NCI-H2196 (cell line): Measurements from ENCODE around the gene LRP2BP.
A peak's percentile ranks its signal among the peaks of the same experiment; 100 is the strongest.

Experiments
- DNase-seq: peaks from one replicate; lab custom pipeline; 2025; ENCODE audit not compliant: unreplicated experiment; lab: John Stamatoyannopoulos, UW

The LRP2BP gene

DNA sequence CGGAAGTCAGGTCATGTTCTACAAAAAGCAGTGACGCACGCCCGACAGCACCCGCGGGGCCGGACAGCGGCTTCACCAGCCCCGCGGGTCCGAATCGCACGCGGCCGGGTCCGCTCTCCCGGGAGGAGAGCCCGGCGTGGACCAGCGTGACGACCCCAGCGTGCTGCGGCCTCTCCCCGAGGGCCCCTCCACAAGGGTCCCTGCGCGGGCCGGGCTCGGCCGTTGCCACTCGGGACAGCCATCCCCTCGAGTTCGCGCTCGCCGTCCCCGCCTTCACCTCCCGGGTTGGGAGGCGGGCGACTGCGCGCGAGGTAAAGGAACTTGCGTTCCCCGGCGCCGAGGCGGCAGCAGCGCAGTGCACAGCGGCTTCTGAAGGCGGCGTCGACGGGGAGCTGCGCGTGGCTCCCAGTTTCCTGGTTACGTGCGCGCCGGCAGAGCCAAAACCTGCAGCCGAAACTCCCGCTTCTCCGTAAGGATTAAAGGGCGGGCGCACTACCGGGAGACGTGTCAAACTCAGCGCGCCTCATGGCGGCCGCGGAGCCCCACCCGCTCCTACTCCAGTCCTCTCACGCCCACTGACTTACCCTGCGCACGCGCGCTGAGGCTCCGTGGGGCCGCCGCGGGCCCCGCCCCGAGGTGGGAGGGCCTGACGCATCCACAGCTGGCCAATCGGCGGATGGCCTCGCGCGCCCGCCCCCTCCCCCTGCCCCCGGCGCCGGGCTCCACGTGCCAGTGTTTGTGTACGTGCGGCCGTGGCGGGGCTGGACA is 416 bp upstream of the LRP2BP start:
- peak; percentile 86 for DNase-seq

DNA sequence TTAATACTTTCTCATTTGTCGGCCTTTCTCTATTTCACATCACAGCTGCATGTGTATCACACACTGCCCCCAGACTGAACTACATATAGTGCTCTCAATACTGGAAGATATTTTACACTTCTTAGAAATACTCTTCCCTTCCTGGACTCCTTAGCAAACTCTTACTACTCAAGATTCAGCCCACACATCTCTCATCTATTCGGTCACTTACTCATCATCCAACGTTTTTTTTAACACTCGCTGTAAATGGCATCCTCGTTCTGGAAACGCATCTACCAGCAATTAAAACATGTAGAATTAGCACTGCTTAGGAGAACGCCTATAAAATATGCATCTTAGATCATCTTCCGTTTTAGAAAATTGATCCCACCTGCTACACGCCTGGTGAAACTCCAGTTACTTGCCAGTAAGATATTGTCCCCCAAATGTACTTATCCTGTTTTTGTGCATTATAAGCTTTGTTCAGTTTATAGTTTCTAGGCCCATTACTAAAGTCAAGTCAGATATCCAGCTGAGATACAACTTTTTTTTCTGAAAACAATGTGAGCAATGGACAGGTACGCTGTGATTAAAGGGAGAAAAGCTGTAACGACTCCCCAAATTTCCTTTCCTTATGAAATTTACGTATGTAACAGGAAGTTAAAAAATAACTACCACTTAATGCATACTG is 1.0 kb downstream of the LRP2BP start:
- no peak for DNase-seq

DNA sequence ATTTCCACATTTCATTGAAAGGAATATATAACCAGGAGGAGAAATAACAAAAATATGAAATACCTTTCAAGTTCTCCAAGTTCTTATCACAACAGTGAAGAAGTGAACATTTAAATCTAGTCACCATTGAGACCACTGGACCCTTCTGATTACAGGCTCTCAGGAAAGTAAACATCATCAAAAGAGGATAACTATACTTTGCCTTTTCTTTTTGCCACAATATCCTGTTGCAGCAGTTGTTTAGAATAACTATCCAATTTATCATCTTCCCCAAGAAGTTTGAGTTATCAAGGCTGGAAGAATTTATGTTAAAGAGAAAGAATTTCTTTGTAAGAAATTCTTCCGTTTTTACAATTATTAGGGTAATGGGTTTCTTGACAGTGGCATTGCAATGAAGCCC is 3.6 kb downstream of the LRP2BP start:
- no peak for DNase-seq

DNA sequence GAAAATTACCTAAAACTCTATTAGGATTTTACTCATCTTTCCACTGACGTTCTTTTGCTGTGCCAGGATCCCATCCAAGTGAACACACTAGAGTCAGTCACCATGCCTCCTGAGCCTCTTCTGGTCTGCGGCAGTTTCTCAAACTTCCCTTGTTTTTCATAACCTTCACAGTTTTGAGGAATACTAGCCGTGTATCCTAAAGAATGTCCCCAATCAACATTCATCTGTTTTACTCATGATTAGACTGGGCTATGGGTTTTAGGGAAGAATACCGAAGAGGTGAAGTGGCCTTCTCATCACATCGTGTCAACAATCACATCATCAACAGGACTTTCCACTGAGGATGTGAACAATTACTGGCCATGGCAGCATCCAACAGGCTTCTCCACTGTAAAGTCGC is 4.8 kb downstream of the LRP2BP start:
- DNase-seq, result no peak

DNA sequence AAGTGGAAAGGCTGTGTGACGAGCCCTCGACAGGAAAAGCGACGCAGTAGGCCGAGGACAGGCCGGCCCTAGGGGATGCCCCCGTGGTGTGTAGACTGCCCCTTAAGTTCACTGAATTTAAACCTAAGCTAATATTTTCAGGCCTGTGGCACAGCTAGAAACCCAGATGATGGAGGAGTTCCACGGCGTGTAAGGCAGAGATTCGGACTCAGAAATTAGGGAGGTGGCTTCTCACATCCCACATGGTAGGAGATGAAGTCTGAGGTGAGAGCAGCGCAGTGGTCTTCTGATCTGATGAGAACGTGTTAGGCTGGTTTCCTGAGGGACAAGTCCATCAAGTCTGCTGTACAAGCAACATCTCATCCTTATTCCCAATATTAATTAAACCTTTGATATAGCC is 7.8 kb downstream of the LRP2BP start:
- DNase-seq, result no peak

DNA sequence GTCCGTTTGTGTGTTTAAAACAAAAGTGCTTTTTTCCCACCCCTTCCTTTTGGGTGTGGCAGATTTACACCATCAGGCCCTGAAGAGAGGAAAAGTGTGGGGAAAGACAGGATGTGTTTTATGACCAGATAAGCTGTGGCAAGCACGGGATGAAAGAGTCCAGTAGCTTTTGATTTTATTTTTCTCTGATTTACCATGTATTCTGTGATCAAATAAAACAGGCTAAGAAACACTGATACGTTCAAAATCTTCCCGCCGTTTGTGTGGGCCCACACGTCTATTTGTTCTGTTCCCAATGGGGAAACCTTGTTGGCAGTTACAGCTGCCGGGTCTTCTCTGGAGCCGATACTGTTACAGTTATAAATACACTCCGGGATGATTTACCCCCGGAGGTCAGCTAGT is 10.8 kb downstream of the LRP2BP start:
- no peak for DNase-seq

DNA sequence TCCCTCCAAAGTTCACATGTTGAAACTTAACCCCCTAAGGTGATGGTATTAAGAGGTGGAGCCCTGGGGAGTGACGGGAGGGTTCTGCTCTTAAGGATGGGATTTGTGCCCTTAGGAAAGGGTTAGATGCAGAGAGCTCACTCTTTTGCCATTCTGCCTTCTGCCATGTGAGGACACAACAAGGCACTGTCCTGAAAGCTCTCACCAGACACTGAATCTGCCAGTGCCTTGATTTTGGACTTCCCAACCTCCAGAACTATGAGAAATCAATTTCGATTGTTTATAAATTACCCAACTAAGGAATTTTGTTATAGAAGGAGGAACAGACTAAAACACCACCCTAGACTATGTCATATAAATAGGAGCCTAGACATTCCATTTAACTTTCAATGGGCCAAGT is 11.7 kb downstream of the LRP2BP start:
- DNase-seq, result no peak

DNA sequence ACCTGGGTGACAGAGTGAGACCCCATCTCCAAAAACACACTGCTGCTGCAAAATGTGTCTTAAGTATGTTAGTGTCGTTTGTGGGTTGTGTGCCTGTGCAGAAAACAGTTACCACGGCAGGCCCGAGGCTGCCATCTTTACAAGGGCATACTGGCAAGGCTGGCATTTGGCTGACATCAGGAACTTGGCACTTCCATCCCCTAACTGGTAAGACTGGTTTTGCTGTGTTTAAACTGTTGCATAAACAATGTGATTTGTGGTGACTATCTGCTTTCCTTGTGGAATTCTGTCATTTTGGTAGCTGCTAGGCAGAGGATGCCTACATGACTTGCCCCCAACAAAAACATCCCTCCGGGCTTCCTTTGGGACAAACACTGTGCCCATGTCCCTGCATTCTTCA is 12.3 kb downstream of the LRP2BP start:
- peak; percentile 15 for DNase-seq

DNA sequence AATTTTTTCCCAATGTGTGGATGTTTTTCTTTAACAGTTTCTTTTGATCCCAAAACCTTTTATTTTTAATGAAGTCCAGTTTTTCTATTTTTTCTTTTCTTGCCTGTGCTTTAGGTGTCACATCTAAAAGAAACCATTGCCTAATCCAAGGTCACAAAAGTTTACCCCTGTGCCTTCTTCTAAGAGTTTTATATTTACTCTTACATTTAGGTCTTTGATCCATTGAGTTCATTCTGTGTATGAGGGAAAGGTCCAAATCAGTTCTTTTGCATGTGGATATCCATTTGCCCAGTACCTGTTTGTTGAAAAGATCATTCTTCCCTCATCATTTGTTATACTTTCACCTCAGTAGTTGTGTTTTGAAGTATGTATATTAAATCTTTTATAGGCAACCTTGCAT is 13.0 kb downstream of the LRP2BP start:
- no peak for DNase-seq

DNA sequence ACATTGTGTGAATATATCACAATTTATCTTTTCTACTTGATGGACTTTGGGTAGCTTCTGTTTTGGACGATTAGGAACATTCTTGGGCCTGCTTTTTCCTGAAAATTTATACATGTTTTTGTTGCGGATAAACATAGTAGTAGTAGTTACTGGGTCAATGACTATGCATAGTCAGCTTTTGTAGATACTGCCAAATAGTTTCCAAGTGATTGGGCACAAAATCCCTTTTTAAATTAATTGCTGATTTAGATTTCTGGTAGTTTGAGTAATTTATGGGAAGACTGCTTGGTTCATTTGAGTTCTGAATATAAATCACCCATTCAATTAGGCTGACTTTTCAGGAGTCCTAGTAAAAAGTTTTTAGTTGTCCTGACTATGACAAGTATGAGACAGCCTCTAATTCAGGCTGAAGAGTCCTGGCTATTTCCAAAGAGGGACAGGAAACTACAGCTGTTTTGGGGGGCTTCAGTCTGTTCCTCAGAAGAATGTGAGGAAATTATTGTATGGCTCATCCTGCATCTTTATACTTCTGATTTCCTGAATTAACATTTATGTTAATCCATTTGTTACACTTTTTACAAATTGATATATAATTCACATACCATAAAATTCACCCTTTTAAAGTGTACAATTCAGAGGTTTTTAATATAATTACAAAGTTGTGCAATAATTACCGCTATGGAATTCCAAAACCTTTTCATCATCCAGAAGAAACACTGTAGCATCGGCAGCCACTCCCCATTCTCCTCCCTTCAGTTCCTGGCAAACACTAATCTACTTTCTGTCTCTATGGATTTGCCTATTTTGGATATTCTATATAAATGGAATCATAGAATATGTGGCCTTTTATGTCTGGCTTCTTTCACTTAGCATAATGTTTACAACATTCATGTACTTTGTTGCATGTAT is 14.2 kb downstream of the LRP2BP start:
- DNase-seq, result no peak

DNA sequence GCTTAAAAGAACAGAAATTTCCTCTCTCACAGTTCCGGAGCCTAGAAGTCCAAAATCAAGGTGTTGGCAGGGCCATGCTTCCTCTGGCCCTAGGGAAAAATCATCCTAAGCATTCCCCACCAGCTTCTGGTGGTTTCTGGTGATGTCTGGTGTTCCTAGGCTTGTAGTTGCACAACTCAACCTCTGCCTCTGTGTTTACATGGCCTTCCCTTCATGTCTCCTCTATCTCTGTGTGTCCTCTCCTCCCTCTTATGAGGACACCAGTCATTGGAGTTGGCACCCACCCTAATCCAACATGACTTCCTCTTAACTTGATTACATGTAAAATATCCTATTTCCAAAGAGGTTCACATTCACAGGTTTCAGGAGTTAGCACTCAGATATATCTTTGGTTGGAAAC is 15.4 kb downstream of the LRP2BP start:
- no peak for DNase-seq

DNA sequence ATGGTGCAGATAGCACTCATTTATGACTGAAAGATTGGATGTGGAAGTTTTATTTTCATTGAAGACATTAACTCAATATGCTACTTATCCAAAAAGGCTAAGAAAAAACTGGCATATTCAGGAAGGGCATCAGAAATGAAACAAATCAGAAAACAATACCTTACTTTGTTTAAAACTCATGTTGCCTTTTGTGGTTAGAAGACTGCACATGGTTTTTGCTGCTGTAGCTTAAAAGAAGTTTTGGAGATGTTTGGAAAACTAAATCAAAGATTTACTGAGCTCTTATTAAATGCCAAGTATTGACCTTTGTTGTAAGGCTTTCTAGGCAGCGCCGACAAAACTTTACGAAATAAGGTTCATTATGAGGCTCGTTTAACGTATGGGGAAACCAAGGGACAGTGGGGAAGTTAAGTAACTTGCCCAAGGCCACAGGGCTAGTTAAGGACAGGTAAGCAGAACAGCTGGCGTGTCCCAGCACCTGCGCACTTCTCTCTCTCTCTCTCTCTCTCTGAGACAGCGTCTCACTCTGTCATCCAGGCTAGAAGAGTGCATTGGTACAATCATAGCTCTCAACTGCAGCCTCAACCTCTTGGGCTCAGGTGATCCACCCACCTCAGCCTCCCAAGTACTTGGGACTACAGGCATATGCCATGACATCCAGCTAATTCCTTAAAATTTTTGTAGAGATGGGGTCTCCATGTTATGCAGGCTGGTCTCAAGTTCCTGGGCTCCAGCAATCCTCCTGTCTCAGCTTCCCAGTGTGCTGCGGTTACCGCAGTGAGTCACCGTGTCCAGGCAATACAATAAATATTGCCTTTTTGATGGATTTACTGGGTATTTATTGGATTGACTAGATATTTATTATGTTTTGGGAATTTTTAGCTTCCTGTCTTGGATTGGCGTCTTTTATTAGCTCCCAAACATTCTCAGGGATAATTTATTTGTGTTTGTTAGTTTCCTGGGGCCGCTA is 16.1 kb downstream of the LRP2BP start:
- no peak for DNase-seq

DNA sequence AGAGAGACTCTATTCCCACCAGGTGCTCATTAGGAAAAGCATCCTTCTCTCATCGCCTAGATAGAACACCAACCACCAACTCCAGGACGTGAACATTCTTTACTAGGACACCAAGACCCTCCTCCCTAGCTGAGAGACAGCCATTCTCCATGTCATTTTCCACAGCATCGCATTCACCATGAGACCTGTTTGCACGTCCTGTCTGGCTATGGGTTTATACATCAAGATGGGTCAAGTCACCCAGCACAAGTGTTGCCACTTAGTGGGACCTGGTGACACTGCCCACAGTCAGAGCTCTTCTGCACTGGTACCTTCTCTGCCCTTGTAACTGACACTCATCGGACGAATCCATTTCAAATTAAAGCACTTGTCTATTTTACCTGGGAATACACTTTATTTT is 17.5 kb downstream of the LRP2BP start:
- DNase-seq, result no peak

DNA sequence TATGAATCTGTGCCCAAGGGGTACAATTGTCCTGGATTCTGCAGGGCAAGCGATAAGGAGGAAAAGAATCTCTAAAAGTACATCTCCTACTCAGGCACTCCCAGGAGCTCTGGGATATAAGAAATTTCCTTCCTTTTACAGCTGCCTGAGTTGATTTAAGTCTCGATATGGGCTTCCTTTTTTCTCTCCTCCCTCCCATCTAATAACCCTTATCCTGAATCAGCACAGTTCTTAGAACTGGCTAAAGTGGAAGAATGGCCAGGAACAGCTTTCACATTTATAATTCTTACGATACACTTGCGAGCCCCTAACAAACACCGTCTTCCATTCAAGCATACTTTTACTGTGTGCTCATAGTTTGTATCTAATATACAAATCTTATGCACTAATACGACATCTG is 21.2 kb downstream of the LRP2BP start:
- DNase-seq, result no peak

DNA sequence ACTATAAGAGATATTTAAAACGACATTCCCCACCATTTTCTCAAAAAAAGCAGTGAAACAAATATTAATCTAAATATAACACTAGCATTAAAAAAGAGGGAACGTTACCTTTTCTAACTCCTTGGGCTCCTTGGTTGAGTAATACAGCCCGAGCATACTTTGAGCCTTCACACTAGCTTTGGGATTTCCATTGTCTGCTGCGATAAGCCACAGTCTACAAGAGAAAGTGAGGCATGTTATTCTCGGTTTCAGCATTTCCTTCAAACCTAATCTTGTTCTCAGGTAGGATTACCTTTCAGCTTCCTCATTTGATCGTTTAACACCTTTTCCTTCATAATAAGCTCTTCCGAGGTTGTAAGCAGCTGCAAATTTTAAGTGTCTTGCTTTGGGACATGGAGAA is 21.7 kb downstream of the LRP2BP start:
- no peak for DNase-seq

DNA sequence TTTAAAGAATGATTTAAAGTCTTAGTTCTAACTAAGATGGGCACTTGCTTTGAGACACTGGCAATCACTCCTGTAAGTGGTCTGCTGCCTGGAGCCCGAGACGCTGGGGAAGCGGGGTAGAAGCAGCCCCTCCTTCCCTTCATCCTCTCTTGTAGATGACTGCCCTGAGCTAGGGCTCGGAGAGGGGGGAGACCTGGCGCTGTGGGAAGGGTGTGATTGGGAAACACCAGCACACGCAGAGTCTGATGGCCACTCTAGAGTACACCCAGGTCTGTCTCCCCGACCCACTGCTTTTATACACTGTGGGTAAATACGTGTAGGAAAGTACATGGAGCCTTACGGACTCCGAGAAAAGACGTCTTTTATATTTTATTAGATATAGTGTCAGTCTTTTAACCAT is 24.0 kb downstream of the LRP2BP start:
- DNase-seq, result no peak

DNA sequence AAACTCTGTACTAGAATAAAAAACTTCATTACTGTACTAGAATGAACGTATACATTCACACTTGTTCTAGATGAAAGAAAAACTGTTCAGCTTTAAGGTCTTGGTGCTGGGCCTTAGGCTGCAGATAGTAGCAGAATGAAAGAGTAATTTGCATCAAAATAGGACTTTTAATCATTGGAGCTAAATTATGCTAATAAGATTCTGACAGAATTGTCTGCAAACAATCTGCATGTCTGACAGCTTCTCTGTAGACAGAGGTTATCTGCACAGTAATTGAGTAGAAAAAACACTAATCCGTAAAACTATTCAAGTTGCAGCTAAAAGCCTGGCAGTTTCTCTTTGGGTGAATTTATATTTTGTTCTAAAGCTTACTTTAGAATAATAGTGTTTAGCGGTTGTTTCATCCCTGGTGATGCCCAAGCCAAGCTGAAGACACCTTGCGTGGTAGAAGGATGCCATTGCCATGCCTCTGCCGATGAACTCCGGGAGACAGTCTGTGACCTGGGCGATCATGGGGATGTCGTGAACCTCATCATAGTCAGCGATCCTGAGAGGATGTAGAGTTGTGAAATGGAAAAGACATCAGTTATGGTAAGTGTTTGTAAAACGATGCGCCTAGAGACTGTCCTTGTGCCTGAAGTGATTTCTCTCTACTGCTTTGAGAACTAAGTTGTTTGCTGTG is 25.3 kb downstream of the LRP2BP start:
- no peak for DNase-seq

DNA sequence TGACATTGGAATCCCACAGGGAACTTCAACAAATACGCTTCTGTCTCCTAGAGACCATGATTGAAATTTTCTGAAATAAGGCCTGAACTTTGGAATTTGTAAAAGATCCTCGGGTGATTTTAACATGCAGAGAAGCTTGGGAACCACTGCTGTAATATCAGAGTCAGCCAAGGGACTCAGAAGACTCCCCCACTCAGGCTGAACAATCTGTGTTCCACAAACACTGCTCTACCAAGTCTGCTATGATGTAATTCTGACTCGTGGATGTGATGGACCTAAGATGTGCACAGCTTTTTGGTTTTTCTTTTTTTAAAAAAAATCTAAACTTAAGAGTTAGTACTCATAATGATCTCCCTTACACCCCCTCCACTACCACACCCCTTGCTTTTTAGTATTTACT is 26.0 kb downstream of the LRP2BP start:
- DNase-seq, result no peak

DNA sequence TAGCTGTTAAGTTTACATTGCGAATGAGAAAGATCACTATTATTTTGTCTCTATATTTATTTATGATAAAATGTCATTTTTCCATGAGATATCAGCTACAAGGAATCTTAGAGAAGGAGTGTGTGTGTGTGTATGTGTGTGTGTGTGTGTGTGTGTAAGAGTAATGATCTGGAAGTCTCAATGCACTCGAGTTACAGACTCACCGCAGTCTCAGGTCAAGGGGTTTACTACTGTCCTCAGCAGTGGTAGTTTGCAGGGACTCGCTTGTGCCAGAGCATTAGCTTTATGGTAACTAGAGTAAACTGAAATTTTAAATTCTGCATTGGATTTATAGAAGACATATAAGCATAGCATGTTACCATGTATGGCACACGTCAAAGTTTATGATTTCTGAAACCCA is 30.8 kb downstream of the LRP2BP start:
- no peak for DNase-seq

DNA sequence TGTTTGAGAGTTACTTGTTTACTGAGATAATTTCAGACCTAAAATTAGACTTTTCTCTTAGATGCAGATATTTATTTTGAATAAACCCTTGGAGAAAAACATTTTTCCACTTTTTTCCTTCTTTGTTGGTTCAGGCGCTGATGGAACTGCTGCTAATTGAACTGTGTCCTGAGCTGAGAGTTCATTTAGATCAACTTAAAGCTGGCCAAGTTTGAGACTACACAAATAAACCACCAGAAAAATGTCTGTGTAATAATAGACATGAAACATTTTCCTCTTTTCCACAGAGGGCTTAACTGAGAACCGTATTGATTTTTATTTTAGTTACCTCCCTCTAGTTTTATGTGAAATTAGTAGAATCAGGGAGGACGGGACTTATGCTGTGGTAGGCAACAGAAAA is 32.5 kb downstream of the LRP2BP start:
- DNase-seq, result no peak
